ENCODE data around the gene ATP11B. TPM values are rescaled to one million over a fixed set of nuclear protein-coding genes. Genes with fewer than 3 reads are reported as not detected.

Gene ATP11B
- polyA plus RNA-seq, 1 experiment: 11.2 TPM

GRCh38 chr3:182913889-182914288, 120.6 kb downstream of the ATP11B start:
- no peak overlapping the region for H3K4me3 ChIP-seq (ENCODE audit: low read depth, low read length)
- no peaks in the 10 kb centered on the region for H3K36me3 ChIP-seq (ENCODE audit: control insufficient read depth, insufficient read depth, low read length)
- ChIA-PET CTCF (interaction anchor here (0.8 kb wide), 1 partner anchor 203 kb away, joined by 3 read pairs; no protein-coding TSS in a partner anchor), POLR2A (no interaction called here)
- TF ChIP-seq CTCF (IDR thresholded peaks at IDR 0.05; ENCODE audit: insufficient read depth, low read depth, low read length): no peak
- H3K27me3 ChIP-seq (ENCODE audit: control insufficient read depth, insufficient read depth, low read length): no peaks in the 10 kb centered on the region
- DNase-seq (ENCODE audit: low read depth): no peak

GRCh38 chr3:182914341-182914740, 121.0 kb downstream of the ATP11B start:
- Histone ChIP-seq H3K36me3 (ENCODE audit: control insufficient read depth, insufficient read depth, low read length) (no peaks in the 10 kb centered on the region), H3K27me3 (ENCODE audit: control insufficient read depth, insufficient read depth, low read length) (no peaks in the 10 kb centered on the region), H3K4me3 (ENCODE audit: low read depth, low read length) (no peak overlapping the region)
- TF ChIP-seq CTCF (IDR thresholded peaks at IDR 0.05; ENCODE audit: insufficient read depth, low read depth, low read length): no peak
- peak; percentile 44 for DNase-seq (ENCODE audit: low read depth)
- CTCF ChIA-PET: interaction anchor here (0.8 to 0.9 kb wide), 2 partner anchors 11 to 203 kb away, joined by 3 read pairs; no protein-coding TSS in a partner anchor
- POLR2A ChIA-PET: no interaction called here

GRCh38 chr3:182917134-182917533, 123.8 kb downstream of the ATP11B start:
- peaks cover 2% of the 10 kb centered on the region; the same call in 1 of the 2 replicates for H3K36me3 ChIP-seq (ENCODE audit: control insufficient read depth, insufficient read depth, low read length)
- CTCF ChIA-PET: interaction anchor here (1.4 kb wide), 1 partner anchor 9 kb away, joined by 3 read pairs; no protein-coding TSS in a partner anchor
- no peak overlapping the region for H3K4me3 ChIP-seq (ENCODE audit: low read depth, low read length)
- H3K27me3 ChIP-seq (ENCODE audit: control insufficient read depth, insufficient read depth, low read length): no peaks in the 10 kb centered on the region
- POLR2A ChIA-PET: interaction anchor here (0.6 kb wide), 1 partner anchor 61 kb away, joined by 12 read pairs; no protein-coding TSS in a partner anchor
- TF ChIP-seq CTCF (IDR thresholded peaks at IDR 0.05; ENCODE audit: insufficient read depth, low read depth, low read length): no peak
- no peak for DNase-seq (ENCODE audit: low read depth)

GRCh38 chr3:182919866-182920357, 126.6 kb downstream of the ATP11B start:
- CTCF ChIA-PET: interaction anchor here (0.8 to 0.9 kb wide), 2 partner anchors 10 to 206 kb away, joined by 3 read pairs; no protein-coding TSS in a partner anchor
- POLR2A ChIA-PET: no interaction called here

More at GRCh38 chr3:182919866-182920357, 126.6 kb downstream of the ATP11B start:
- no peaks in the 10 kb centered on the region for H3K27me3 ChIP-seq (ENCODE audit: control insufficient read depth, insufficient read depth, low read length)
- no peak overlapping the region for H3K4me3 ChIP-seq (ENCODE audit: low read depth, low read length)
- TF ChIP-seq CTCF (IDR thresholded peaks at IDR 0.05; ENCODE audit: insufficient read depth, low read depth, low read length): no peak
- peaks cover 2% of the 10 kb centered on the region; the same call in 1 of the 2 replicates for H3K36me3 ChIP-seq (ENCODE audit: control insufficient read depth, insufficient read depth, low read length)
- DNase-seq (ENCODE audit: low read depth): no peak

Data from BJ (cell line).